Ishikawa (cell line): Measurements from ENCODE around the gene C1GALT1C1L.

Source experiments
- CEBPB ChIP-seq: IDR thresholded peaks from 2 replicates; pipeline ENCODE4 v1.6.1; 2012
- CREB1 ChIP-seq: IDR thresholded peaks from 2 replicates; pipeline ENCODE4 v1.6.1; 2012; ENCODE audit warnings: low read depth
- EGR1 ChIP-seq: IDR thresholded peaks from 2 replicates; pipeline ENCODE4 v1.6.1; 2012
- EP300 ChIP-seq: IDR thresholded peaks from 2 replicates; pipeline ENCODE4 v1.6.1; 2012; ENCODE audit warnings: borderline replicate concordance
- FOXM1 ChIP-seq: IDR thresholded peaks from 2 replicates; pipeline ENCODE4 v1.6.1; 2012; ENCODE audit warnings: low read depth, borderline replicate concordance
- MAX ChIP-seq: IDR thresholded peaks from 2 replicates; pipeline ENCODE4 v1.6.1; 2012
- NFIC ChIP-seq: IDR thresholded peaks from 2 replicates; pipeline ENCODE4 v1.6.1; 2012
- RAD21 ChIP-seq: IDR thresholded peaks from 2 replicates; pipeline ENCODE4 v1.6.1; 2012; ENCODE audit warnings: low read depth
- REST ChIP-seq: IDR thresholded peaks from 2 replicates; pipeline ENCODE4 v1.6.1; 2012; ENCODE audit warnings: low read depth, mild to moderate bottlenecking
- TAF1 ChIP-seq: IDR thresholded peaks from 2 replicates; pipeline ENCODE4 v1.6.1; 2012; ENCODE audit warnings: low read depth, mild to moderate bottlenecking
- TCF12 ChIP-seq: IDR thresholded peaks from 2 replicates; pipeline ENCODE4 v1.6.1; 2012; ENCODE audit warnings: low read depth
- TEAD4 ChIP-seq: IDR thresholded peaks from 2 replicates; pipeline ENCODE4 v1.6.1; 2012
- USF1 ChIP-seq: IDR thresholded peaks from 2 replicates; pipeline ENCODE4 v1.6.1; 2012
- YY1 ChIP-seq: IDR thresholded peaks from 2 replicates; pipeline ENCODE4 v1.6.1; 2012; ENCODE audit warnings: low read depth
- ZBTB7A ChIP-seq: IDR thresholded peaks from 2 replicates; pipeline ENCODE4 v1.6.1; 2012; ENCODE audit warnings: low read depth

C1GALT1C1L gene

DNA sequence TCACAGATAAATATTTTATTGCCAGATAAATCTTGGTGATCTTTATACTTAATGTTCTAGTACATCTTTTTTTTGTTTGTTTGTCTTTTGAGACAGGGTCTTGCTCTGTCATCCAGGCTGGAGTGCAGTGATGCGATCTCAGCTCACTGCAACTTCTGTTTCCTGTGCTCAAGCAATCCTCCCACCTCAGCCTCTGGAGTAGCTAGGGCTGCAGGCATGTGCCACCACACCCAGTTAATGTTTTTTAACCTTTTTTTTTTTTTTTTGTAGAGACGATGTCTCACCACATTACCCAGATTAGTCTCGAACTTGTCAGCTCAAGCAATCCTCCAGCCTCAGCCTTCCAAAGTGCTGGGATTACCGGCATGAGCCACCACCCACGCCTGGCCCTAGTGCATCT, 9.1 kb upstream of the C1GALT1C1L start:
- TF ChIP-seq CREB1 = no peak
- TF ChIP-seq USF1 = no peak
- no peak for TF ChIP-seq EGR1
- TF ChIP-seq TAF1 = no peak

DNA sequence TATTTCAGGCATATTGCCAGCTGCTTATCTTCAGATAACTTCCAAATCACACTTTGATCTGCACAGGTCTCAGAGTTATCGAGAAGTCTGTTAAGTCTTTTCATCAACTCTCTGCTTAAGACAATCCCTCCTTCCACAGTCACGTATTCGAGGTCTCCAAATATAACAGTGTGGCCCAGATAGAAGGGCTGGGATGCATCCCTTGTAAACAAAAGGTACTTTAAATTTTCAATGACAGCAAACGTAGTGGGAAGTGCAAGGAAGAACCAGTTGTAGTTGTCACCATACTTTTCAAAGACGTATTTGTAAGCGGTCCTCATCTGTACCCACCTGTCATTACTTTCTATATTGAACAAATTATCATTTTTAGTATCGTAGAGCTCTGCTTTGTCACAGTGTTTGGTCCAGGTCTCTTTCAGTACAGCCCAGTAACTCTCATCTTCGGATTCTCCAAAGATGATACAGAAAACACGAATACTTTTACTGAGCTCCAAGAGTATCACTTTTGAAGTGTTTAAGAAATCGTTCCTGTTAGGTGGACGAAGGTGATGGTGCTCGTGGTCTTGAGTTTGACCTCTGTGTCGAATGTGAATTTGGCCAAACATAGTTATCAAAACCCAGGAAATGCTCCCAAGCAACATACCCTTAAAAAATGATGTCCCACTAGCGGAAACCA, 445 bp downstream of the C1GALT1C1L start:
- no peak for TF ChIP-seq CREB1
- no peak for TF ChIP-seq CEBPB
- TF ChIP-seq FOXM1 = no peak
- no peak for TF ChIP-seq EP300
- TF ChIP-seq YY1 = no peak
- no peak for TF ChIP-seq RAD21
- no peak for TF ChIP-seq TAF1
- no peak for TF ChIP-seq TCF12

DNA sequence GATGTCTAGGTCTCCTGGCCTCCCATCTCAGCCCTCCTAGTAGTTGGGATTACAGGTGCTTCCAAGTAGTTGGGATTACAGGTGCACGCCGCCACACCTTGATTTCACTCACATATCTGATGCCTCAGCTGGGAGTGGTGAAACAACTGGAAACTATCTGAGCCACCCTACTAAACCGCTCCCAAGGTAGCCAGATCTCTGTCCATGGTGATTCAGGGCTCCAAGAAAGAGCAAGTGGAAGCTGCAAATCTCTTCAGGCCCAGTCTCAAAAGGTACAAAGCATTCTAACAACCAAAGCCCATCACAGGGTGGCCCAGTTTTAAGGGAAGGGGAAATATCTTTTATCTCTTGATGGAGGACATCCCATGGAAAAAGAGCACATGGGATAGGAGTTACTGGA, 19.0 kb downstream of the C1GALT1C1L start:
- no peak for TF ChIP-seq USF1
- peak; percentile 65 for TF ChIP-seq REST

DNA sequence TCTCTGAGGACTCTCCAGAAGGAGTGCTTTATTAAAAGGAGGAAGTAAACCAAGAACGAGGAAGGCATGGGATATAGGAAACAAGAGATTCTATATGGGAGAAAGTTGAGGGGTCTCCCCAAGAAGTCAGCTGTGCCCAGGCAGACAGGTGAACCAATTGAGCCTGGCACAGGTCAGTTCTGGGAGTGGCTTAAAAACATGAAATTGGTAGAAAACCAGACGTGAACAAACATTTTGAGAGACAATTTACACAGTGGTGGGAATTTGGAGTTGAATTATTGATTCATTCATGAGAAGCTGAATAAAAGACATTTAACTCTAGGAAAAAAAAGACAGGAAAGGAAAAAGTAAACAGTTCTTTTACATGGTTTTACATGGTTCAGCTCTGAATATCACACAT, 22.7 kb downstream of the C1GALT1C1L start:
- TF ChIP-seq EGR1 (no peak), NFIC (no peak), USF1 (no peak), REST (no peak), TCF12 (no peak)

GRCh38 chr2:43648994-43649701, 27.1 kb downstream of the C1GALT1C1L start:
- TF ChIP-seq FOXM1 (no peak), TAF1 (no peak), NFIC (no peak), EGR1 (no peak), RAD21 (no peak), CEBPB (no peak), EP300 (no peak), ZBTB7A (no peak)

DNA sequence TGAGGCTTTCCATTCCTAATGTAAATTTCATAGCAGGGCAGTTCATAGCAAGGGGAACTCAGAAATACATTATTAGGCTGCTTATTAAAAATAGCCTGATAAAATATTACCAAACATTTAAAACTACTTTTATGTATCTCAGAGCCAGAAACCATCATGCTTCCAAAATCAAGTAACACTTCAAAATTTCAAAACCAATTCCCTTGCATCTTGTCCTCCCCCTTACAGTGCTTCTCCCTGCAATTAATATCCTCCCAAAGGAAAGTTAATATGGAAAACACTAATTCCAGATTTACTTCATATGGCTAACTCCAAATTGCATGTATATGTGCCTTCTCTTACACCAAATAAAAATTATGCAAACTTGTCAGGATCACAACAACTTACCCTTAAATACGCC, 32.5 kb downstream of the C1GALT1C1L start:
- TF ChIP-seq TEAD4 (no peak), NFIC (no peak), TAF1 (no peak)

- no peak for TF ChIP-seq CREB1
- TF ChIP-seq NFIC = no peak
- TF ChIP-seq RAD21 = no peak
- no peak for TF ChIP-seq EP300
- no peak for TF ChIP-seq CEBPB
- TF ChIP-seq TAF1 = no peak
- TF ChIP-seq TCF12 = no peak
- no peak for TF ChIP-seq YY1
- TF ChIP-seq REST = no peak
- TF ChIP-seq FOXM1 = no peak
- TF ChIP-seq ZBTB7A = no peak
- TF ChIP-seq USF1 = no peak
- TF ChIP-seq EGR1 = no peak
- TF ChIP-seq TEAD4 = no peak
- TF ChIP-seq MAX = no peak
Measured at GRCh38 chr2:43642363-43642762, 33.9 kb downstream of the C1GALT1C1L start.
